Esophagus muscularis mucosa (tissue), 4 donors: Measurements from ENCODE around the gene TOP2A. TPM values are rescaled to one million over a fixed set of nuclear protein-coding genes. Genes with fewer than 3 reads are reported as not detected.

Experiments used
- DNase-seq: peaks from one replicate; pipeline ENCODE4 v3.0.0-alpha.2; 2017; ENCODE audit errors: extremely low spot score
- H3K27ac ChIP-seq, 4 donors: fragments of 200-600 bp; sonication (generic); replicated peaks in 1 of 4; 1 replicate in 3 of 4; 2 replicates in 1 of 4; pipeline ENCODE4 v1.5.1; 2016 to 2019; ENCODE audit warnings: mild to moderate bottlenecking in 1 of 4
- H3K27me3 ChIP-seq, 4 donors: fragments of 200-600 bp; sonication (generic); one replicate each; pipeline versions ENCODE4 v1.5.1 to v1.6.0; 2016 to 2019
- H3K36me3 ChIP-seq, 4 donors: fragments of 200-600 bp; sonication (generic); one replicate each; pipeline ENCODE4 v1.5.1; 2016 to 2019
- H3K4me1 ChIP-seq, 4 donors: fragments of 200-600 bp; sonication (generic); one replicate each; pipeline ENCODE4 v1.5.1; 2016 to 2019
- H3K4me3 ChIP-seq, 4 donors: fragments of 200-600 bp; sonication (generic); 1 replicate in 2 of 4; 2 replicates in 2 of 4; pipeline ENCODE4 v1.5.1; 2016 to 2019; ENCODE audit warnings: mild to moderate bottlenecking in 4 of 4, moderate library complexity in 1 of 4
- H3K9me3 ChIP-seq, 4 donors: fragments of 200-600 bp; sonication (generic); 1 replicate in 3 of 4; 2 replicates in 1 of 4; pipeline ENCODE4 v1.5.1; 2016 to 2019
- CTCF ChIP-seq, 3 experiments: fragments of 200-600 bp in 2 of 3; fragments of 450-650 bp in 1 of 3; sonication (generic) in 2 of 3; IDR thresholded peaks; one replicate each; pipeline ENCODE4 v1.5.1; 2017 to 2019; ENCODE audit warnings: antibody characterized with exemption in 3 of 3, mild to moderate bottlenecking in 2 of 3, moderate library complexity in 1 of 3
- EP300 ChIP-seq: sonication (generic); formaldehyde crosslinking; IDR thresholded peaks from one replicate; pipeline ENCODE4 v1.6.1; 2017; ENCODE audit warnings: antibody characterized with exemption
- POLR2A ChIP-seq: fragments of 450-650 bp; IDR thresholded peaks from one replicate; pipeline ENCODE4 v1.6.1; 2017; ENCODE audit warnings: antibody characterized with exemption, moderate library complexity, mild to moderate bottlenecking, low read depth
- POLR2AphosphoS5 ChIP-seq, 2 donors: sonication (generic); formaldehyde crosslinking; IDR thresholded peaks; one replicate each; pipeline ENCODE4 v1.6.1; 2017; ENCODE audit warnings: antibody characterized with exemption in 2 of 2
- whole genome bisulfite sequencing: methylation state at CpG from one replicate; pipeline ENCODE4 v1.1.5; 2018; 5-methylcytosine and 5-hydroxymethylcytosine counted together
- intact Hi-C: fragments of 100-400 bp; cut with DNase I; formaldehyde crosslinking; loops from one replicate; pipeline ENCODE4 v1.15.1; 2023
- total RNA-seq, 4 donors: library from RNA; depleted of rRNA; stranded (reverse); fragments of >200 nt; gene quantifications; one replicate each; pipeline versions ENCODE4 v1.1.0 to v1.2.1, GENCODE V29; 2016

TOP2A gene
- total RNA-seq, 4 donors from 2014 or later, result under 0.01 to 1.4 (median 0.30) TPM

- Histone ChIP-seq H3K36me3 (peaks cover 15 to 30% (median 27%) of the 10 kb centered on the region in 4 donors), H3K9me3 (no peaks in the 10 kb centered on the region), H3K27ac (peak overlapping the region; percentile 13 to 62 (median 50)), H3K4me3 (no peak overlapping the region), H3K27me3 (peaks cover 0 to 1% (median 0%) of the 10 kb centered on the region in 4 donors), H3K4me1 (peaks cover 21 to 70% (median 43%) of the 10 kb centered on the region in 4 donors)
- intact Hi-C loops, result loop anchor here (2.0 to 5.0 kb wide), 3 partner anchors 156 to 202 kb away; no protein-coding TSS in a partner anchor
- TF ChIP-seq EP300 (no peak), CTCF (IDR thresholded peaks at IDR 0.05) (peak; percentile 98 to 100 (median 99)), POLR2AphosphoS5 (IDR thresholded peaks at IDR 0.05) (peak in 1 of 2 donors; percentile 52), POLR2A (no peak)
- peak; percentile 98 for DNase-seq
- 10% methylated on average over 17 of the region's 17 CpGs for WGBS
Measured at GRCh38 chr17:40358323-40359038, 59.2 kb downstream of the TOP2A start.

- no peak for DNase-seq
- TF ChIP-seq EP300, result no peak
- Histone ChIP-seq H3K27me3 (no peaks in the 10 kb centered on the region), H3K9me3 (no peaks in the 10 kb centered on the region), H3K36me3 (peaks cover 20 to 42% (median 40%) of the 10 kb centered on the region in 4 donors), H3K27ac (peak overlapping the region; percentile 47 to 66 (median 61)), H3K4me1 (peaks cover 16 to 66% (median 44%) of the 10 kb centered on the region in 4 donors), H3K4me3 (no peak overlapping the region)
- intact Hi-C loops, result loop anchor here (2.0 to 5.0 kb wide), 3 partner anchors 58 to 175 kb away; no protein-coding TSS in a partner anchor
- 80% methylated on average over 3 of the region's 19 CpGs for WGBS
Measured at GRCh38 chr17:40356990-40357881, 60.5 kb downstream of the TOP2A start.

- Histone ChIP-seq H3K4me3 (no peak overlapping the region), H3K27ac (peak overlapping the region; percentile 47 to 66 (median 61)), H3K36me3 (peaks cover 26 to 54% (median 51%) of the 10 kb centered on the region in 4 donors), H3K9me3 (no peaks in the 10 kb centered on the region), H3K27me3 (no peaks in the 10 kb centered on the region), H3K4me1 (peaks cover 19 to 70% (median 56%) of the 10 kb centered on the region in 4 donors)
- 74% methylated on average over 15 of the region's 33 CpGs for WGBS
- no peak for DNase-seq
- intact Hi-C loops, result loop anchor here (1.0 to 5.0 kb wide), 4 partner anchors 53 to 176 kb away; no protein-coding TSS in a partner anchor
- TF ChIP-seq POLR2A, result no peak
- TF ChIP-seq EP300, result no peak
- TF ChIP-seq POLR2AphosphoS5 (IDR thresholded peaks at IDR 0.05), result peak in 1 of 2 donors; percentile 7
- TF ChIP-seq CTCF (IDR thresholded peaks at IDR 0.05), result no peak
Measured at GRCh38 chr17:40355804-40356758, 61.6 kb downstream of the TOP2A start.

- Histone ChIP-seq H3K27ac (peak overlapping the region; percentile 55 to 66 (median 61)), H3K36me3 (peaks cover 26 to 62% (median 59%) of the 10 kb centered on the region in 4 donors), H3K27me3 (no peaks in the 10 kb centered on the region), H3K4me1 (peaks cover 27 to 79% (median 64%) of the 10 kb centered on the region in 4 donors), H3K4me3 (no peak overlapping the region), H3K9me3 (no peaks in the 10 kb centered on the region)
- 38% methylated on average over 16 of the region's 29 CpGs for WGBS
- TF ChIP-seq POLR2A, result no peak
- TF ChIP-seq EP300, result no peak
- TF ChIP-seq POLR2AphosphoS5 (IDR thresholded peaks at IDR 0.05), result no peak
- TF ChIP-seq CTCF (IDR thresholded peaks at IDR 0.05), result peak in 2 of 3 experiments; percentile 96 to 99
- intact Hi-C loops, result loop anchor here (1.0 to 5.0 kb wide), 3 partner anchors 52 to 177 kb away; no protein-coding TSS in a partner anchor
- DNase-seq, result no peak
Measured at GRCh38 chr17:40355123-40355803, 62.4 kb downstream of the TOP2A start.
